Hepatic stellate cell (primary cell): ENCODE measurements around the gene NKAIN2.

Source experiments
- DNase-seq: peaks from one replicate; pipeline ENCODE4 v3.0.0; 2011; ENCODE audit warnings: low spot score

The NKAIN2 gene

GRCh38 chr6:124822721-124823120, 1019.1 kb downstream of the NKAIN2 start:
- DNase-seq = no peak

- DNase-seq = no peak
Measured at GRCh38 chr6:124823240-124824111, 1019.8 kb downstream of the NKAIN2 start.

- no peak for DNase-seq
Measured at GRCh38 chr6:124825564-124825963, 1021.9 kb downstream of the NKAIN2 start.

- no peak for DNase-seq
Measured at GRCh38 chr6:124829822-124830221, 1026.2 kb downstream of the NKAIN2 start.

GRCh38 chr6:124830506-124830905, 1026.8 kb downstream of the NKAIN2 start:
- no peak for DNase-seq

- no peak for DNase-seq
Measured at GRCh38 chr6:124854338-124854922, 1050.8 kb downstream of the NKAIN2 start.

- no peak for DNase-seq
Measured at GRCh38 chr6:124857746-124858145, 1054.1 kb downstream of the NKAIN2 start.

- no peak for DNase-seq
Measured at GRCh38 chr6:124858564-124858963, 1054.9 kb downstream of the NKAIN2 start.

- no peak for DNase-seq
Measured at GRCh38 chr6:124859366-124859765, 1055.7 kb downstream of the NKAIN2 start.

- DNase-seq = no peak
Measured at GRCh38 chr6:124866040-124866439, 1062.4 kb downstream of the NKAIN2 start.

- DNase-seq = no peak
Measured at GRCh38 chr6:124867121-124867520, 1063.5 kb downstream of the NKAIN2 start.

- no peak for DNase-seq
Measured at GRCh38 chr6:124868481-124868880, 1064.8 kb downstream of the NKAIN2 start.

- no peak for DNase-seq
Measured at GRCh38 chr6:124869416-124869815, 1065.8 kb downstream of the NKAIN2 start.

GRCh38 chr6:124870611-124871459, 1067.2 kb downstream of the NKAIN2 start:
- DNase-seq = no peak

- no peak for DNase-seq
Measured at GRCh38 chr6:124872361-124873065, 1068.8 kb downstream of the NKAIN2 start.

GRCh38 chr6:124873066-124873410, 1069.4 kb downstream of the NKAIN2 start:
- no peak for DNase-seq
